Breast epithelium (tissue), 3 donors: ENCODE data around the gene BRSK1.

Experiments used
- CTCF ChIP-seq, 3 donors: fragments of 450-650 bp; IDR thresholded peaks; one replicate each; pipeline ENCODE4 v1.5.1; 2016 to 2017; ENCODE audit warnings: antibody characterized with exemption in 3 of 3, mild to moderate bottlenecking in 3 of 3, moderate library complexity in 3 of 3
- POLR2A ChIP-seq: fragments of 450-650 bp; IDR thresholded peaks from one replicate; pipeline ENCODE4 v1.6.1; 2016; ENCODE audit warnings: antibody characterized with exemption, mild to moderate bottlenecking, moderate library complexity

GRCh38 chr19:55360902-55361301, 77.1 kb downstream of the BRSK1 start:
- no peak for TF ChIP-seq POLR2A
- TF ChIP-seq CTCF (IDR thresholded peaks at IDR 0.05): no peak
